DND-41 (cell line): ENCODE measurements around the gene NOXRED1.

ENCODE experiments used
- ATAC-seq: fragments of 200-7000 bp; cut with Tn5 transposase; 3 replicates; pipeline ENCODE4 v1.9.1; 2021; ENCODE audit warnings: low read depth; ENCODE audit not compliant: insufficient read depth
- DNase-seq: peaks from one replicate; pipeline ENCODE4 v3.0.0-alpha.2; 2020
- H2AFZ ChIP-seq: 2 replicates; pipeline ENCODE4 v1.6.0; 2012; ENCODE audit warnings: low read depth, low read length
- H3K27ac ChIP-seq: 2 replicates; pipeline ENCODE4 v1.5.1; 2012; ENCODE audit warnings: low read length, inconsistent platforms
- H3K27me3 ChIP-seq: fragments of 200-600 bp; sonication (generic); 2 replicates; pipeline ENCODE4 v1.6.0; 2012; ENCODE audit warnings: low read length, mild to moderate bottlenecking, inconsistent platforms; ENCODE audit not compliant: insufficient read depth, poor library complexity
- H3K36me3 ChIP-seq: 2 replicates; pipeline ENCODE4 v1.5.1; 2012; ENCODE audit warnings: low read length, inconsistent platforms; ENCODE audit not compliant: insufficient read depth
- H3K4me1 ChIP-seq: 2 replicates; pipeline ENCODE4 v1.5.1; 2012; ENCODE audit warnings: mild to moderate bottlenecking, low read length; ENCODE audit not compliant: insufficient read depth
- H3K4me2 ChIP-seq: 2 replicates; pipeline ENCODE4 v1.6.0; 2012; ENCODE audit warnings: mild to moderate bottlenecking, moderate library complexity, low read length, inconsistent platforms; ENCODE audit not compliant: insufficient read depth
- H3K4me3 ChIP-seq, 2 experiments: fragments of 200-600 bp in 1 of 2; shearing (Covaris generic) in 1 of 2; 2 replicates each; pipeline ENCODE4 v1.5.1; 2012 to 2016; ENCODE audit warnings: inconsistent platforms in 2 of 2, low read length in 2 of 2, mild to moderate bottlenecking in 2 of 2, low read depth in 1 of 2, moderate library complexity in 1 of 2
- H3K79me2 ChIP-seq: 2 replicates; pipeline ENCODE4 v1.6.0; 2012; ENCODE audit warnings: low read length, inconsistent platforms; ENCODE audit not compliant: insufficient read depth
- H3K9ac ChIP-seq: 2 replicates; pipeline ENCODE4 v1.6.0; 2012; ENCODE audit warnings: low read depth, mild to moderate bottlenecking, inconsistent platforms, low read length, moderate library complexity
- H3K9me3 ChIP-seq: 2 replicates; pipeline ENCODE4 v1.5.1; 2012; ENCODE audit warnings: low read length, moderate library complexity, mild to moderate bottlenecking, inconsistent platforms; ENCODE audit not compliant: insufficient read depth, severe bottlenecking
- H4K20me1 ChIP-seq: 2 replicates; pipeline ENCODE4 v1.6.0; 2012; ENCODE audit warnings: low read length; ENCODE audit not compliant: insufficient read depth
- EZH2 ChIP-seq: IDR thresholded peaks from 3 replicates; pipeline ENCODE4 v1.6.1; 2012; ENCODE audit warnings: borderline replicate concordance, low read depth, mild to moderate bottlenecking, moderate library complexity, low read length, inconsistent platforms; ENCODE audit not compliant: severe bottlenecking
- TF ChIP-seq, protein P1 (sequence below): IDR thresholded peaks from 2 replicates; pipeline ENCODE4 v1.5.1; 2012; ENCODE audit warnings: borderline replicate concordance, low read length, moderate library complexity, mild to moderate bottlenecking; ENCODE audit not compliant: poor library complexity, severe bottlenecking; ENCODE audit errors: extremely low read depth

NOXRED1 gene

DNA sequence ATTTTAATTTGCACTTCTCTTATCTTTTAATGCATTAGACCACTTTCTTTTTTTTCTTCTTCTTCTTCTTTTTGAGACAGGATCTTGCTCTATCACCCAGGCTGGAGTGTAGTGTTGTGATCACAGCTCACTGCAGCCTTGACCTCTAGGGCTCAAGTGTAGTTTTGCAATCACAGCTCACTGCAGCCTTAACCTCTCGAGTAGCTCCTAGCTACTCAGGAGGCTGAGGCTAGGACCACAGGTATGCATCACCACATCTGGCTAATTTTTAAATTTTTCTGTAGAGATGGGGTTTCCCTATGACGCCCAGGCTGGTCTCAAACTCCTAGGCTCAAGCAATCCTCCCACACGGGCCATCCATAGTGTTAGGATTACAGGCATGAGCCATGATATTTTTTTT, 59.2 kb downstream of the NOXRED1 start:
- Histone ChIP-seq H4K20me1 (peaks cover 5% of the 10 kb centered on the region; the same call in 1 of the 2 replicates), H3K36me3 (no peaks in the 10 kb centered on the region), H3K4me3 (no peak overlapping the region), H2AFZ (no peak overlapping the region), H3K79me2 (peaks cover 58% of the 10 kb centered on the region), H3K27me3 (no peaks in the 10 kb centered on the region), H3K4me1 (peaks cover 2% of the 10 kb centered on the region), H3K27ac (no peak overlapping the region), H3K4me2 (no peak overlapping the region), H3K9ac (no peak overlapping the region), H3K9me3 (no peaks in the 10 kb centered on the region)
- ATAC-seq (no peak), DNase-seq (no peak)
- no peak for TF ChIP-seq EZH2
- TF ChIP-seq, protein P1, sequence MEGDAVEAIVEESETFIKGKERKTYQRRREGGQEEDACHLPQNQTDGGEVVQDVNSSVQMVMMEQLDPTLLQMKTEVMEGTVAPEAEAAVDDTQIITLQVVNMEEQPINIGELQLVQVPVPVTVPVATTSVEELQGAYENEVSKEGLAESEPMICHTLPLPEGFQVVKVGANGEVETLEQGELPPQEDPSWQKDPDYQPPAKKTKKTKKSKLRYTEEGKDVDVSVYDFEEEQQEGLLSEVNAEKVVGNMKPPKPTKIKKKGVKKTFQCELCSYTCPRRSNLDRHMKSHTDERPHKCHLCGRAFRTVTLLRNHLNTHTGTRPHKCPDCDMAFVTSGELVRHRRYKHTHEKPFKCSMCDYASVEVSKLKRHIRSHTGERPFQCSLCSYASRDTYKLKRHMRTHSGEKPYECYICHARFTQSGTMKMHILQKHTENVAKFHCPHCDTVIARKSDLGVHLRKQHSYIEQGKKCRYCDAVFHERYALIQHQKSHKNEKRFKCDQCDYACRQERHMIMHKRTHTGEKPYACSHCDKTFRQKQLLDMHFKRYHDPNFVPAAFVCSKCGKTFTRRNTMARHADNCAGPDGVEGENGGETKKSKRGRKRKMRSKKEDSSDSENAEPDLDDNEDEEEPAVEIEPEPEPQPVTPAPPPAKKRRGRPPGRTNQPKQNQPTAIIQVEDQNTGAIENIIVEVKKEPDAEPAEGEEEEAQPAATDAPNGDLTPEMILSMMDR, result no peak

- ATAC-seq, result no peak
- Histone ChIP-seq H2AFZ (no peak overlapping the region), H3K79me2 (peaks cover 50% of the 10 kb centered on the region), H4K20me1 (peaks cover 5% of the 10 kb centered on the region; the same call in 1 of the 2 replicates), H3K36me3 (no peaks in the 10 kb centered on the region), H3K27me3 (no peaks in the 10 kb centered on the region), H3K4me2 (no peak overlapping the region), H3K4me3 (no peak overlapping the region), H3K27ac (no peak overlapping the region), H3K9me3 (no peaks in the 10 kb centered on the region), H3K9ac (no peak overlapping the region), H3K4me1 (no peaks in the 10 kb centered on the region)
- DNase-seq, result no peak
- TF ChIP-seq, protein P1, result no peak
- no peak for TF ChIP-seq EZH2
These were observed 63.7 kb downstream of the NOXRED1 start for GRCh38 chr14:77359626-77360025.

DNA sequence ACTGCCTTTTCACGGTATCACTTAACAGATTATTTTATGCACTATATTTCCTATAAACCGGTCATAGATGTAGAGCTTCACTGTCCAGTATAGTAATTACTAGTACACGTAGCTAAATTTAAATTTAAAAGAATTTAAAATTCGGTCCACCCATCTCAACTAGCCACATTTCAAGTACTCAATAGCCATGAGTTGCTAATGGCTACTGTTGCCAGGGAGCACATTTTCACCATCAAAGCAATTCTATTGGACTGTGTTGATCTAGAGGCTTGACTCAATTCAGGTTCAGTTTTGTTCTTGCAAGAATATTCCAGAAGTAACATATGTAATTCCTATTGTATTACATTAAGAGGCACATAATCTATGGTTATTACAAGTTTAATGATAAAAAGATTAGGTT, 66.4 kb downstream of the NOXRED1 start:
- H3K4me1 ChIP-seq, result no peaks in the 10 kb centered on the region
- H4K20me1 ChIP-seq, result no peaks in the 10 kb centered on the region
- ATAC-seq (no peak), DNase-seq (no peak)
- no peak overlapping the region for H3K4me2 ChIP-seq
- no peak overlapping the region for H3K9ac ChIP-seq
- no peak overlapping the region for H3K4me3 ChIP-seq
- no peak overlapping the region for H2AFZ ChIP-seq
- no peaks in the 10 kb centered on the region for H3K27me3 ChIP-seq
- no peak overlapping the region for H3K27ac ChIP-seq
- H3K36me3 ChIP-seq, result no peaks in the 10 kb centered on the region
- peaks cover 36% of the 10 kb centered on the region for H3K79me2 ChIP-seq
- TF ChIP-seq EZH2, result no peak
- TF ChIP-seq, protein P1, result no peak
- H3K9me3 ChIP-seq, result no peaks in the 10 kb centered on the region

DNA sequence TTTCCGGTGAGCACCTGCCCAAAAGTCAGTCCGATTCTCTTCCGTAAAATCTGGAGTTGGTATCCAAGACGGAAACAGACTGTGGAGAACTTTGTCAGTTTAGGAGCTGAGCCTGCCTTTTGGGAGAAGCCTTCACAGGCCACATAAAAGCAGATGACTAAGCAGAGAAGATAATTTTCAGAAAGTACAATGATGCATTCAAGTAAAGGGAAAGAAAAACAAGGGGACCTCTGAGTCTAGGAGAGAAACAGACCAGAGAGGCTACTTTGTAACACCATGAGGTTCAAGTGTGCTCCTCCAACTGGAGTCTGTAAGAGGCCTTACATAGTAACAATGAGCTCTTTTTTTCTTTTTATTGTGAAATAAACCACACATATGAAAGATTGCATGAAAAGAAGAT, 67.5 kb downstream of the NOXRED1 start:
- Histone ChIP-seq H2AFZ (no peak overlapping the region), H3K9ac (no peak overlapping the region), H3K36me3 (peaks cover 2% of the 10 kb centered on the region; the same call in 1 of the 2 replicates), H3K4me2 (no peak overlapping the region), H3K27ac (no peak overlapping the region), H3K4me1 (no peaks in the 10 kb centered on the region), H3K4me3 (no peak overlapping the region), H3K79me2 (peaks cover 30% of the 10 kb centered on the region), H3K9me3 (no peaks in the 10 kb centered on the region), H3K27me3 (no peaks in the 10 kb centered on the region), H4K20me1 (no peaks in the 10 kb centered on the region)
- ATAC-seq (no peak), DNase-seq (no peak)
- no peak for TF ChIP-seq EZH2
- TF ChIP-seq, protein P1, result no peak
